ENCODE measurements around the gene MED16.

- TF ChIP-seq, protein P1, sequence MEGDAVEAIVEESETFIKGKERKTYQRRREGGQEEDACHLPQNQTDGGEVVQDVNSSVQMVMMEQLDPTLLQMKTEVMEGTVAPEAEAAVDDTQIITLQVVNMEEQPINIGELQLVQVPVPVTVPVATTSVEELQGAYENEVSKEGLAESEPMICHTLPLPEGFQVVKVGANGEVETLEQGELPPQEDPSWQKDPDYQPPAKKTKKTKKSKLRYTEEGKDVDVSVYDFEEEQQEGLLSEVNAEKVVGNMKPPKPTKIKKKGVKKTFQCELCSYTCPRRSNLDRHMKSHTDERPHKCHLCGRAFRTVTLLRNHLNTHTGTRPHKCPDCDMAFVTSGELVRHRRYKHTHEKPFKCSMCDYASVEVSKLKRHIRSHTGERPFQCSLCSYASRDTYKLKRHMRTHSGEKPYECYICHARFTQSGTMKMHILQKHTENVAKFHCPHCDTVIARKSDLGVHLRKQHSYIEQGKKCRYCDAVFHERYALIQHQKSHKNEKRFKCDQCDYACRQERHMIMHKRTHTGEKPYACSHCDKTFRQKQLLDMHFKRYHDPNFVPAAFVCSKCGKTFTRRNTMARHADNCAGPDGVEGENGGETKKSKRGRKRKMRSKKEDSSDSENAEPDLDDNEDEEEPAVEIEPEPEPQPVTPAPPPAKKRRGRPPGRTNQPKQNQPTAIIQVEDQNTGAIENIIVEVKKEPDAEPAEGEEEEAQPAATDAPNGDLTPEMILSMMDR (IDR thresholded peaks at IDR 0.05; ENCODE audit: insufficient read depth, low read depth, low read length): no peak
- no peak for TF ChIP-seq EZH2 (IDR thresholded peaks at IDR 0.05; ENCODE audit: insufficient read depth, low read length)
Measured at GRCh38 chr19:889662-890295, 3.2 kb downstream of the MED16 start.

All from astrocyte (in vitro differentiated cells and primary cell).